Measurements from ENCODE around the gene RNF144A.
"Not testable (repeated sequence)": the region's sequence is repeated elsewhere in the genome, so short reads cannot be mapped to it uniquely, and the experiment has no call there.

The RNF144A gene

DNA sequence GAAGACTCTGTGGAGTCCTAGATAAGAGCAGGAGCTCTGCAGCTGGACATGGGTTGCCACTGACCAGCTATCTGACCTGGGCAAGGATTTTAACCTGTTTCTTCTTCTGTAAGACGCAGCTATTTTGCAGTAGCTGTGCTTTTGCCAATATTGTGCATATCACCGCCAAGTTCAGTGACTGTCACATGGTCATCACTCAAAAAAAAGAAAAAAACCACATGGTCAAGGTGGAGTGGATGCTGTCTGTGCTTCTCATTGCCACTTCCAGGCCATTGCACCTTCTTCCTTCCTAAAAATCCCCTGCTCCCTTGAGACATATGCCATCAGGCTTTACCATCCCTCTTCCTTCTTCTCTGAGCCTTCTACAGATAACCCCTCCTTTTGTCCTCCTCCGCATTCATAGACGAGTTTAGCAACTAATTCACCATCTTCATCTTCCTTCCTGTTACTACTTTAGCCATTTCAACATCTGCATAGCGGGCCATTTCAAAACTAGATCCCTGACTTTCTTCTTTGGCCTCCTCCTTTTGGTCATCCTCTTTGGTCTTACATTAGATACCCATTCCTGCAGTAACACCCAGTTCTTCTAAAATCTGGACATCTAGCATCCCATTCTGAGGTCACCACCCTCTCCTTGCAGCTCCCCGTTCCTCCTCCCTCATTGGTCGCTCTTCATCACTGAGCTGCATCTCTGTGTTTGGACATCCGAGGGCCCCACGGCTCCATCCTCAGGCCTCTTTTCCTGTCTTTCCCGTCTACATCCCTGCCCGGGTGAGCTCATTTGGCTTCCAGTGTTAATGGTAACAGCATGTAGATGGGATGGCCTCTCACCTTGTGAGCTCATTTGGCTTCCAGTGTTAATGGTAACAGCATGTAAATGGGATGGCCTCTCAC, 17.8 kb downstream of the RNF144A start:
- no peak for DNase-seq (ENCODE audit: low spot score)

DNA sequence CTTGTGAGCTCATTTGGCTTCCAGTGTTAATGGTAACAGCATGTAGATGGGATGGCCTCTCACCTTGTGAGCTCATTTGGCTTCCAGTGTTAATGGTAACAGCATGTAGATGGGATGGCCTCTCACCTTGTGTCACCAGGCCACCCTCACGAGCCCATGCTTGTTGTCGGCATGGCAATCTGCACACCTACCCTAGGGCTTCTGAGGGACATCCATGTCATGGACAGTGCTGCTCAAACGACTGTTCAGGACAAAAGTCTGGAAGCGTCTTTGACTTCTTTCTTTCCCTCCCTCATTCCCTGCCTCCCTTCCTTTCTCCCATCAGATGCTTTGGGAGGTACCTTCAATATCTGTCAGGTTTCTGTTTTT, 18.4 kb downstream of the RNF144A start:
- not testable (repeated sequence) for DNase-seq (ENCODE audit: low spot score)

More for the DNA sequence above, 17.8 kb downstream of the RNF144A start:
- TF ChIP-seq, protein P1, sequence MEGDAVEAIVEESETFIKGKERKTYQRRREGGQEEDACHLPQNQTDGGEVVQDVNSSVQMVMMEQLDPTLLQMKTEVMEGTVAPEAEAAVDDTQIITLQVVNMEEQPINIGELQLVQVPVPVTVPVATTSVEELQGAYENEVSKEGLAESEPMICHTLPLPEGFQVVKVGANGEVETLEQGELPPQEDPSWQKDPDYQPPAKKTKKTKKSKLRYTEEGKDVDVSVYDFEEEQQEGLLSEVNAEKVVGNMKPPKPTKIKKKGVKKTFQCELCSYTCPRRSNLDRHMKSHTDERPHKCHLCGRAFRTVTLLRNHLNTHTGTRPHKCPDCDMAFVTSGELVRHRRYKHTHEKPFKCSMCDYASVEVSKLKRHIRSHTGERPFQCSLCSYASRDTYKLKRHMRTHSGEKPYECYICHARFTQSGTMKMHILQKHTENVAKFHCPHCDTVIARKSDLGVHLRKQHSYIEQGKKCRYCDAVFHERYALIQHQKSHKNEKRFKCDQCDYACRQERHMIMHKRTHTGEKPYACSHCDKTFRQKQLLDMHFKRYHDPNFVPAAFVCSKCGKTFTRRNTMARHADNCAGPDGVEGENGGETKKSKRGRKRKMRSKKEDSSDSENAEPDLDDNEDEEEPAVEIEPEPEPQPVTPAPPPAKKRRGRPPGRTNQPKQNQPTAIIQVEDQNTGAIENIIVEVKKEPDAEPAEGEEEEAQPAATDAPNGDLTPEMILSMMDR (IDR thresholded peaks at IDR 0.05; ENCODE audit: extremely low read depth, missing control alignments) = no peak

DNA sequence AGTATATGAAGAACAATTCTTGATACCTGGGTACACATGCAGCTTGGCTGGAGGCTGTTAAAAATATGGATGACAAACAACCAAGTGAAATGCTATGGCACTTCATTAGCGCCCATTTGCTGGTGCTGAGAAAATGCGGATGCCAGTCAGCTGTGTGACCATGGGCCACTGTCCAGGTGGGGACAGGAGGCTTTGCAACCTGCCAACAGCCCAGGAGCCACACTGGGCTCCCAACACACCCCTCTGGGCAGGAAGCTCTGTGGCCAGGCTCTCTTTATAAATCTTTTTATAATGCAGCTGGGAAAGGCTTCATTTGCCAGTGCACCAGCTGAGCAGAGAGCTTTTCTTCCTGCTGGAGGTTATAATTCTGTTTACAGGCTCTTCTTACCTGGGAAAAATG, 19.9 kb downstream of the RNF144A start:
- TF ChIP-seq, protein P1 (IDR thresholded peaks at IDR 0.05; ENCODE audit: extremely low read depth, missing control alignments) = no peak
- DNase-seq (ENCODE audit: low spot score) = no peak

DNA sequence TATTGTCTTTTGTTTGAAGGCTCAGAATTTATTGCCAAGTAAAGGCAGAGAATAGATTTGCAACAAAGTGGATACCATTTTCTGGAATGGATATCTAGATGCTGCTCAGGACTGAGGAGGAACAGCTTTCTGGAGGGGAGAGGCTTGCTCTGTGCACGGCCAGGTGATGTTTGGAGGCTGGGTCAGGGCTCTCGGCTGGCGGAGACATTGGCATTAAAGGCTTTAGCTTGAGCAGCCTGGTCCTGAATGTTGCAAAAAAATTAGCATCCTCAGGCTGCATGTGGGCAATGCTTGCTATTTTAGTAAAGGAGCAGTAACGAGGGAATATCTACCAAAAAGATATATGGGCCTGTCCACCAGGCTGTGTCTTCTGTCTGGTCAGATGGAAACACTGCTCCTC, 20.4 kb downstream of the RNF144A start:
- TF ChIP-seq, protein P1 (IDR thresholded peaks at IDR 0.05; ENCODE audit: extremely low read depth, missing control alignments) = no peak
- DNase-seq (ENCODE audit: low spot score) = no peak

DNA sequence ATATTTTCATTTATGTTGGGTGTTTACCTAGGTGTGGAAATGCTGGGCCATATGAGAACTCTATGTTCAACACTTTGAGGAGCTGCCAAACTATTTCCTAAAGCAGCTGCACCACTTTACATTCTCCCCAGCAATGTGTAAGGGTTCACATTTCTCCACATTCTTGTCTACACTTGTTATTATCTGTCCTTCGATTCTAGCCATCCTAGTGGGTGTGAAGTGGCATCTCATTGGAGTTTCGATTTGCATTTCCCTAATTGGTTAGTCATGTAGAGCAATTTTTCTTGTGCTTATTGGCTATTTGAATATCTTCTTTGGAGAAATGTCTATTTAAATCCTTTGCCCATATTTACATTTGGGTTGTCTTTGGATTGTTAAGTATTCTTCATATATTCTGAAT, 21.9 kb downstream of the RNF144A start:
- TF ChIP-seq, protein P1 (IDR thresholded peaks at IDR 0.05; ENCODE audit: extremely low read depth, missing control alignments) = no peak
- no peak for DNase-seq (ENCODE audit: low spot score)

DNA sequence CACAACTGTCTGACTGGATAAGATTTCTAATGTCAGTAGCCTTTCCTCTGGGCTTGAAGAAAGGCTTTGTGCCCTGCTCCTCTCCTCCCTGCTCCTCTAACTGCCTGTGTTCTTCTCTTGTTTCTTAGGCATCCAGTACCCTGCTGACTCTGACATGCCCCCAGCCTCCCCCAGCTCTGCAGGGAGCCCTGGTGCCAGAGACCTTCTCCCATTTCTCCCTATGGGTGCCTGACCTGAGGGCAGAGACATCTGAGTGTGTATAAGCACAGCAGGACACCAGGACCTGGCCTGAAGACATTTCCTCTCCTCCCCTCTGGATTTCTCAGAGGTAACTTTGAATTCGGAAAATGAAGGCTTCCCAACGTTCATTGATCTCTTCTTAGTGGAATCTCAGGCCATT, 23.6 kb downstream of the RNF144A start:
- DNase-seq (ENCODE audit: low spot score) = no peak
- TF ChIP-seq, protein P1 (IDR thresholded peaks at IDR 0.05; ENCODE audit: extremely low read depth, missing control alignments) = no peak

DNA sequence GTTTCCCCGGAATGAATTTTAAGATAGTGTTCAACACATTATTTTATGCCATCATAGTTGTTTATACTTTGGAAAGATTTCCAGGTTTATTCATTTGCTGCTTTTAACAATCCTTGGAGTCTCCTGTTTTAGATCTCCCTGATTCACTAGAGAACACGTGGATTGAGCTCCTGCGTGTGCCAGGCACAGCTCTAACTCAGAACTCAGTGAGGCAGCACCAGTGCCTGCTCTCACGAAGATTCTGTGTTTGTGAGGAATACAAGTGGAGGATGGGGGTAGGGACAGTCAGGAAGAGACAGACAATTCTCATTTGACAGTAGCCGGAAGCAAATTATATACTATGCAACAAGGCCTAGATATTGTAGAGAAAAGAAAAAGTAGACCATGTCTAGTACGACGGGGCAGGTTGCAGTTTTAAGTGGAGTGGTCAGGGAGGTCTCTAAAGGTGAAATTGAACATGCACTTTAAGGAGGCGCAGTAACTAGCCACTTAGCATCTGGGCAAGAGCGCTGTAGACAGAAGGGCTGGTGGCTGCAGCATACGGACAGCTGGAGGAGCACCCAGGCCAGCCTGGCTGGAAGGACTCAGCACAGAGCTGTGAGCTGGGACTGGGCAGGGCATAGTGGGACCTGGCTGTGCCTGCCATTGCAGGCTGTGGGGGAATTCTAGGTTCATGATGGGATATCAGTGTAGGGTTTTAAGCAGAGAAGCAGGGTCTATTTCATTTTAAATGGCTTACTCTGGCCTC, 24.3 kb downstream of the RNF144A start:
- DNase-seq (ENCODE audit: low spot score) = no peak
- TF ChIP-seq, protein P1 (IDR thresholded peaks at IDR 0.05; ENCODE audit: extremely low read depth, missing control alignments) = no peak

All from GM20000 (cell line).